GM21737 (cell line): ENCODE data around the gene OGG1.

ENCODE experiments used
- ATAC-seq: cut with Tn5 transposase; IDR thresholded peaks from one replicate; pipeline ENCODE4 v1.9.1; 2021; ENCODE audit warnings: mild to moderate bottlenecking, moderate library complexity; ENCODE audit not compliant: unreplicated experiment

Gene OGG1

GRCh38 chr3:9749645-9750555 is at the start of gene OGG1:
TSS of gene OGG1 (plus strand) at chr3:9749952. CDS start at chr3:9750287, 335 bp downstream.
- ATAC-seq: peak; percentile 88

GRCh38 chr3:9700536-9700935 is 49.2 kb upstream of the OGG1 start:
- ATAC-seq: no peak

GRCh38 chr3:9701006-9701405 is 48.7 kb upstream of the OGG1 start:
- no peak for ATAC-seq

GRCh38 chr3:9701711-9702110 is 48.0 kb upstream of the OGG1 start:
- ATAC-seq: no peak

DNA sequence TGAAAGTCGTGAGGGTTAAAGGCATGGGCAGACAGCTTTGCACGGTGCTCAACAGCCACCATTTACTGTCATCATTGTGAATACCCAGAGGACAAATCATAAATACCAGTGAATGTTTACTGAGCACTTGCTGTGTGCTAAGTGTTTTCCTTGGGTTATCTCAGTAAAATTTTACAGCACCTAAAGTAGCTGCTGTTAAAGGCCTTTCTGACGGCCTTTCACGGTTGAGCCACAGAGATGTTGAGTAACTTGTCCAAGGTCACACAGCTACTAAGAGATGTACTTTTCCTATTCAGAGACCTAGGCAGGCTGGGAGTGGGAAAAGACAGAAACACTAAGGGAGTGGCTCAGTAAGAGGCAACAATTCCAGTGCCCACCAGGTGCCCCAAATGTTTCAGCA is 46.5 kb upstream of the OGG1 start:
- no peak for ATAC-seq

- no peak for ATAC-seq
These were observed 45.9 kb upstream of the OGG1 start, which contains the start of gene CPNE9 for GRCh38 chr3:9703736-9704346. TSS of gene CPNE9 (plus strand) at chr3:9703833. CDS start at chr3:9703997, 164 bp downstream.

- ATAC-seq: no peak
These were observed 45.1 kb upstream of the OGG1 start for GRCh38 chr3:9704347-9705322.

- no peak for ATAC-seq
These were observed 39.5 kb upstream of the OGG1 start for GRCh38 chr3:9710174-9710739.

DNA sequence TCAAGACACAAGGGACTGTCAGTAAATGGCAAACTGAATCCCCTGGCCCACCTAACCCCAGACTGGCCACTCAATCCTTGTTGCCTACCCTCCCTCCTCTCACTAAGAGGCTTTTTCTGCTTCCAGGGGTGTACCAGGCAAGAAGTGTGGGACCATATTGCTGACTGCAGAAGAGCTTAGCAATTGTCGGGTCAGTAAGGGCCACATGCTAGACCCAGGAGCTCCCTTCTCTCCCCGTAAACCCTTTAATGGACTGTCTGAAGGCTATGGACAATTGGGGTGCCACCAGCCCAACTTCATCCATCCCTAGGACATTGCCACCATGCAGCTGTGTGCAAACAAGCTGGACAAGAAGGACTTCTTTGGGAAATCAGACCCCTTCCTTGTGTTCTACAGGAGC is 37.3 kb upstream of the OGG1 start:
- ATAC-seq: no peak

DNA sequence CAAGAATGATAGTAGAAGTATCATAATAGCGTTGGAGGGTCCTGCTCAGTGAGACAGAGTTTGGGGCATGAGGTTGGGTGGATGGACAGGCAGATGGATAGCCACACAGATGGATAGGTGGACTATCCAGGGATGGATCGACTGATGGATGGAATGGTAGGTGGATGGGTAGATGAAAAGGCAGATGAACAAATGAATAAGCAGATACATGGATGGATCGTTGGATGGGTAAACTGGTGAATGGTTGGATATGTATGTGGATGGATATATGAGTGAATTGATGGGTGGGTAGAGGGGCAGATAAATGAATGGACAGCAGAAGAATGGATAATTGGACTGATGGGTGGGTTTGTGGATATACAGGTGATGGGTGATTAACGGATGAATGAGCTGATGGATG is 36.6 kb upstream of the OGG1 start:
- no peak for ATAC-seq

DNA sequence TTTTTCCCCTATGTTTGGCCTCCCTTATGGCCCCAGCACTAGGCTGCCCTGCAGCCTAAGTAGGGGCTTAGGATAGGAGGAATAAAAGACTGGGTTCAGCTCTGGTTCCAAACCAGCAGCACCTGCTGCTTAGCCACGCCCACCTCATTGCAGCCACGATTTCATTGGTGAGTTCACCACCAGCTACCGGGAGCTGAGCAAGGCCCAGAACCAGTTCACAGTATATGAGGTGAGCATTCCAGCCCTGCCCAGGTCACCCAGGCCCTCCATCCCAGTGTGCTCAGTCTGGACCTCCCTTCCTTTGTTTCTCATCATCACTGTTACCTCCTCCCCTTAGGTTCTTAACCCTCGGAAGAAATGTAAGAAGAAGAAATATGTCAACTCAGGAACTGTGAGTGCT is 34.6 kb upstream of the OGG1 start:
- ATAC-seq: no peak

GRCh38 chr3:9715764-9716437 is 33.9 kb upstream of the OGG1 start:
- no peak for ATAC-seq

DNA sequence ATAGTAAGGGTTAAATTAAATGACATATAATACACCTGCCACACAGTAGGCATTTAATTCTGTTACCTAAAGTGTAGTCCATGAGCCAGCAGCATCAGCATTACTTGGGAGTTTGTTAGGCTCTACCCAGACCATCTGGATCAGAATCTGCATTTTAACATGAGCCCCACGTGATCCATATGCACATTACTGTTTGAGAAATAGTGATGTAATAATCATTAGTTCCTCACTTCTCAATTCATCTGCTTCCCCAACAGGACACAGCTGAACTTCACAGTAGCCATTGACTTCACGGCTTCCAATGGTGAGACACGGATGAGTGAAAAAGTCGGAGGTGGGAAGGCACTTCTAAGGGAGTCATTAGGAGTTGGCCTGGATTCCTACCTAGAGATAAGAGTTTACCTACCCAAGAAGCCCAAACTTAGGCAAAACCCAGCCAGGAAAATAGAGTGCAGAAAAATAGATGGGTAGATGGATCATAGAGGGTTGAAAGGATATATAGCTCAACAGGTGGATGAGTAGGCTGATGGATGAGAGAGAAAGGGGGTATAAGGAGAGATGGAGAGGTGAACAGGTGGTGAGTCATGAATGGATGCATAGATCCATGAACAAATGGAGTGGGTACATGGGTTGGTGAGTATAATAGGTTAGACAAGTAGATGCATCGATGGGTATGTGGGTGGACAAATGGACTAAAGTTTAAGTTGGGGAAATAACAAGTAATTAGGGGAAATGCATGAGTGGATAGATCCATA is 32.8 kb upstream of the OGG1 start:
- no peak for ATAC-seq

DNA sequence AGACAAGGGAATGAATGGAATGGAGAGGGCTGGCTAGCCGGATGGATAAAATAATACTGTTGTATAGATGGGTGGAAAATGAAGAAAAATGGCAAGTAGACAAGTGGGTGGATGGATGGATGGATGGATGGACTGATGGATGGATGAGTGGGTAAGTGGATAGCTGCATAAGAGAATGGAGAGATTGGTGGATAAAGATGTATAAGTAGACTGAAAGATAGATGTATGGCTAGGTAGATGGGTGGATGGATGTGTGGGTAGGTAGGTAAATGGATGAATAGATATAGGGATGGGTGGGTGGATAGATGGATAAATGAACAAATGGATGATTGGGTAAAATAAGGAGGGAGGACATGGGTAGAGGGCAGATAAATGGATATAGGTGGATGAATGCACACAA is 32.2 kb upstream of the OGG1 start:
- no peak for ATAC-seq

- no peak for ATAC-seq
These were observed 31.6 kb upstream of the OGG1 start for GRCh38 chr3:9718118-9718517.

DNA sequence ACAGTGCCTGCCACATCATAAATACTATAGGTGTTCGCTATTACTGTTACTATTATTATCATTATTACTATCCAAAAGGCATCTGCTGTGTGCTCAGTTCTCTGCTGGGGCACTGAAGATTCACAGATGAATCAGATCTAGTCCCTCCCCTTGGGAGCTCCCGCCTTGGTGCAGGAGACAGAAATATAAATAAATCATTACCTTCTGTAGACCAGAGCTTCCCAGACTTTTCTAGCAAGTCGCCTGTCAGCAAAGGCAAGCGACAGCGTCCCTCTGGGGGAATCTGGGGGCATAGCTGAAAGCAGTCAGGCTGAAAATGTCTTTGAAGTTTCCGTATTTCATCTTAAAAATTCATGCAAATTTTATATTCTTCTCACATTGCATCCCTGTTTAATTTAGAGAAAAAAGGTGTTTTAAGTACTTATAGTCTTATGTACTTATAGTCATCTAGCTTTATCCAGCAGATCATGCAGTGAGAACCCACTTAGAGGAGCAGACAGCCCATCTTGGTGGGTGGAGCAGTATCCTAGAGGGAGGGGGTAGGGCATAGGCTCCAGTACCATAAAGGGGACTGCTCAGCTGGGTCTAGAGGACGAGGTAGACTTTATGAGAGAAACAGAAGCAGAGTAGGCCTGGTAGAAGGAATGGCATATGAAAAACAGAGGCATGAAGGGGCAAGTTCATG is 28.6 kb upstream of the OGG1 start:
- no peak for ATAC-seq

GRCh38 chr3:9721700-9722060 is 28.1 kb upstream of the OGG1 start:
- no peak for ATAC-seq

DNA sequence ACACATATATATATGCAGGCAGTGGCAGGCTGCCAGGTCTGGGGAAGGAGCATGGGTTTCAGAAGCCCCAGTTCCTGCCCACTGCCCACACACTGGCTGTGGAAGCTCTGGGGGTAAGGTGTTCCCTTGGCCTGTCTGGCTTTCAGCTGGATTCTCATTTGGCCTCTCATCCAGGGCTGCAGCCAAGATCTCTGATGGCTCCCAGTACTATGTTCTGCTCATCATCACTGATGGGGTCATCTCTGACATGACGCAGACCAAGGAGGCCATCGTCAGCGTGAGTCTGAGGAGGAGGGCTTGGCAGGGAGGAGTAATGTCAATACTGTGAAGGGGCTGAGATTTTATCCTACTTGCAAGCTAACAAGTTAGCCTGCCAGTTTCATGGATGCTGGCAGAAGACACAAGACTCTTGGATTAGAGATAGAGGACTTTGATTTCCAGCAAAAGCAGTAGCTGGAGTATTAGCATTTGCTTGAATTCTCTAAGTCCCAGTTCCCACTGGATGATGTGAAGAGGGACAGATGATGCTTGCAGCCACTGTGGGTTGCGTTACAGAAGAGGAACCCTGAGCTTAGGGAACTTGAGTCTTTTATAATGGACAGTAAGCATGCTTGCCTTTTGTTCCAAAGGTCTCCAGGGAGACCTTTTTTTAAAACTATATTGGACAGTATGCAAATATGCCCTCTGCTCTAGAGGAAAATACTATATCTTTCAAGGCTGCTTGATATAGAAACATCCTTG is 23.8 kb upstream of the OGG1 start:
- no peak for ATAC-seq
